HEK293 (cell line): ENCODE data around the gene SMKR1.

Source experiments
- CTCF ChIP-seq: fragments of 450-650 bp; formaldehyde crosslinking; IDR thresholded peaks from 2 replicates; pipeline ENCODE4 v1.5.1; 2016; ENCODE audit warnings: missing biosample characterization, missing genetic modification characterization
- KLF16 ChIP-seq: fragments of 450-650 bp; formaldehyde crosslinking; IDR thresholded peaks from 2 replicates; pipeline ENCODE4 v1.5.1; 2017; ENCODE audit warnings: missing biosample characterization, missing genetic modification characterization
- PRDM4 ChIP-seq: fragments of 450-650 bp; formaldehyde crosslinking; IDR thresholded peaks from 2 replicates; pipeline ENCODE4 v1.5.1; 2017; ENCODE audit warnings: missing biosample characterization, missing genetic modification characterization
- ZBTB10 ChIP-seq: fragments of 450-650 bp; formaldehyde crosslinking; IDR thresholded peaks from 2 replicates; pipeline ENCODE4 v1.5.1; 2016; ENCODE audit warnings: missing biosample characterization, missing genetic modification characterization
- ZNF513 ChIP-seq: fragments of 450-650 bp; IDR thresholded peaks from 2 replicates; pipeline ENCODE4 v1.5.1; 2018; ENCODE audit warnings: missing biosample characterization, missing genetic modification characterization
- ZNF701 ChIP-seq: fragments of 450-650 bp; formaldehyde crosslinking; IDR thresholded peaks from 2 replicates; pipeline ENCODE4 v1.5.1; 2016; ENCODE audit warnings: missing biosample characterization, missing genetic modification characterization
- TF ChIP-seq, protein P1 (sequence below): fragments of 450-650 bp; formaldehyde crosslinking; IDR thresholded peaks from 2 replicates; pipeline ENCODE4 v1.5.1; 2016; ENCODE audit warnings: missing biosample characterization, missing genetic modification characterization

DNA sequence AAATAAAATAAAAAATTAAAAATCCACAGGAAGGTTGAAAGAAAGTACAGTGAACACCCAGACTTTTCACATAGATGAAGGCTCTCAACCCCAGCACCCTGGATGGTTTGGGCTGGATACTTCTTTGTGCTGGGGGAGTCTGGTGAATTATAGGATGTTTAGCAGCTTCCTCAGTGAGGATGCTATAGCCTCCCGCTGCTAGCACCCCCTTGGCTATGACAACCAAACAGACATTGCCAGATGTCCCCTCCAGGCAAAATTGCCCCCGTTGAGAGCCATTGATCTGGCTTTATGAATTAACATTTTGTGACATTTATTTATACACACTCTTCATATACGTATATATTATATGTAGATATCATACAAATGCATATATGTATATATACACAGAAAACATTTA lies 21.6 kb downstream of the SMKR1 start:
- TF ChIP-seq CTCF: no peak
- TF ChIP-seq KLF16 (tag by site-specific recombination): no peak
- TF ChIP-seq PRDM4: no peak
- TF ChIP-seq ZNF701 (tag by site-specific recombination): no peak
- TF ChIP-seq, protein P1, sequence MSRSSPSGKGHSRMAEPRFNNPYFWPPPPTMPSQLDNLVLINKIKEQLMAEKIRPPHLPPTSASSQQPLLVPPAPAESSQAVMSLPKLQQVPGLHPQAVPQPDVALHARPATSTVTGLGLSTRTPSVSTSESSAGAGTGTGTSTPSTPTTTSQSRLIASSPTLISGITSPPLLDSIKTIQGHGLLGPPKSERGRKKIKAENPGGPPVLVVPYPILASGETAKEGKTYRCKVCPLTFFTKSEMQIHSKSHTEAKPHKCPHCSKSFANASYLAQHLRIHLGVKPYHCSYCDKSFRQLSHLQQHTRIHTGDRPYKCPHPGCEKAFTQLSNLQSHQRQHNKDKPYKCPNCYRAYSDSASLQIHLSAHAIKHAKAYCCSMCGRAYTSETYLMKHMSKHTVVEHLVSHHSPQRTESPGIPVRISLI (tag by site-specific recombination): no peak
- TF ChIP-seq ZBTB10 (tag by site-specific recombination): no peak
- no peak for TF ChIP-seq ZNF513 (tag by site-specific recombination)
